Spleen (tissue), 11 donors: ENCODE results near the gene DQX1. TPM values are rescaled to one million over a fixed set of nuclear protein-coding genes. Genes with fewer than 3 reads are reported as not detected.
"Not testable (repeated sequence)": the region's sequence is repeated elsewhere in the genome, so short reads cannot be mapped to it uniquely, and the experiment has no call there.

Experiments used
- DNase-seq: peaks from one replicate; pipeline ENCODE4 v3.0.0-alpha.2; 2020
- H3K27ac ChIP-seq, 8 donors: fragments of 200-600 bp; sonication (generic) in 7 of 8; 1 replicate in 4 of 8; 2 replicates in 4 of 8; pipeline versions ENCODE4 v1.5.0 to v1.8.0; 2016 to 2021; ENCODE audit warnings: inconsistent platforms in 4 of 8, mild to moderate bottlenecking in 4 of 8, moderate library complexity in 1 of 8
- H3K27me3 ChIP-seq, 7 donors: fragments of 200-600 bp; sonication (generic) in 6 of 7; replicated peaks in 1 of 7; 1 replicate in 4 of 7; 2 replicates in 3 of 7; pipeline versions ENCODE4 v1.5.0 to v1.8.0; 2016 to 2021; ENCODE audit warnings: inconsistent platforms in 3 of 7, mild to moderate bottlenecking in 1 of 7
- H3K36me3 ChIP-seq, 6 donors: fragments of 200-600 bp; sonication (generic) in 5 of 6; 1 replicate in 4 of 6; 2 replicates in 2 of 6; pipeline versions ENCODE4 v1.5.0 to v1.8.0; 2016 to 2021; ENCODE audit warnings: inconsistent platforms in 2 of 6
- H3K4me1 ChIP-seq, 6 donors: fragments of 200-600 bp; sonication (generic) in 5 of 6; 1 replicate in 3 of 6; 2 replicates in 3 of 6; pipeline versions ENCODE4 v1.5.0 to v1.8.0; 2016 to 2021; ENCODE audit warnings: inconsistent platforms in 3 of 6
- H3K4me3 ChIP-seq, 8 donors: fragments of 200-600 bp; sonication (generic) in 7 of 8; 1 replicate in 4 of 8; 2 replicates in 4 of 8; pipeline versions ENCODE4 v1.5.0 to v1.8.0; 2016 to 2021; ENCODE audit warnings: inconsistent platforms in 4 of 8, mild to moderate bottlenecking in 4 of 8, moderate library complexity in 2 of 8
- H3K9me3 ChIP-seq, 8 donors: fragments of 200-600 bp; sonication (generic) in 7 of 8; 1 replicate in 4 of 8; 2 replicates in 4 of 8; pipeline versions ENCODE4 v1.5.0 to v1.8.0; 2016 to 2021; ENCODE audit warnings: inconsistent platforms in 4 of 8
- POLR2A ChIP-seq, 3 donors: fragments of 450-650 bp; IDR thresholded peaks; one replicate each; pipeline ENCODE4 v1.5.1; 2017; ENCODE audit warnings: antibody characterized with exemption in 3 of 3, mild to moderate bottlenecking in 1 of 3
- POLR2AphosphoS5 ChIP-seq, 3 donors: sonication (generic); formaldehyde crosslinking; IDR thresholded peaks; one replicate each; pipeline ENCODE4 v1.5.1; 2017; ENCODE audit warnings: antibody characterized with exemption in 3 of 3
- WGBS, 5 donors: extraction: QIAGEN DNeasy Blood & Tissue Kit in 3 of 5; methylation state at CpG; one replicate each; pipeline versions ENCODE4 v1.1.5 to v1.1.7; 2013 to 2018; 5-methylcytosine and 5-hydroxymethylcytosine counted together
- intact Hi-C: fragments of 100-400 bp; cut with DNase I; formaldehyde crosslinking; loops from one replicate; pipeline ENCODE4 v1.15.0; 2023; ENCODE audit warnings: low total_unique reads
- polyA plus RNA-seq, 3 donors: library from polyadenylated mRNA; stranded (reverse); fragments of 200-250 nt; gene quantifications; one replicate each; pipeline ENCODE4 v1.2.1, GENCODE V29; 2013
- total RNA-seq, 7 donors: library from RNA; depleted of rRNA in 3 of 7; stranded (reverse); fragments of >200 nt in 3 of 7; fragmentation: NEBNext Ultra II Directional in 4 of 7; extraction: Animal tissue kit (Norgen Biotek cat#: 25700) in 4 of 7; gene quantifications; one replicate each; pipeline versions ENCODE4 v1.1.0 to v1.2.1, GENCODE V29; 2016 to 2021
- TF ChIP-seq, protein P1 (sequence below), 11 experiments: fragments of 200-600 bp in 7 of 11; fragments of 450-650 bp in 4 of 11; sonication (generic) in 4 of 11; IDR thresholded peaks in 8 of 11; conservative IDR thresholded peaks in 3 of 11; 1 replicate in 7 of 11; 2 replicates in 4 of 11; pipeline versions ENCODE4 v1.4.0 to v1.8.0; 2016 to 2021; ENCODE audit warnings: antibody characterized with exemption in 11 of 11, inconsistent platforms in 4 of 11, mild to moderate bottlenecking in 1 of 11
- donor health status: healthy with polysubstance abuse.
- donor health status: DM: no; HTN: no; CAD: no; lungs with moderate emphysema.
- donor health status: DM: no; HTN: no; CAD: no.
- donor health status: Bipolar disorder and iron deficiency.
- donor health status: healthy.
- donor health status: DM: no; HTN: no; CAD: no.
- donor health status: DM: yes; HTN: yes; CAD: no.

DQX1 gene
- total and polyA plus RNA-seq, 10 donors: 0.09 to 0.52 (median 0.31) TPM; not detected in 2

DNA sequence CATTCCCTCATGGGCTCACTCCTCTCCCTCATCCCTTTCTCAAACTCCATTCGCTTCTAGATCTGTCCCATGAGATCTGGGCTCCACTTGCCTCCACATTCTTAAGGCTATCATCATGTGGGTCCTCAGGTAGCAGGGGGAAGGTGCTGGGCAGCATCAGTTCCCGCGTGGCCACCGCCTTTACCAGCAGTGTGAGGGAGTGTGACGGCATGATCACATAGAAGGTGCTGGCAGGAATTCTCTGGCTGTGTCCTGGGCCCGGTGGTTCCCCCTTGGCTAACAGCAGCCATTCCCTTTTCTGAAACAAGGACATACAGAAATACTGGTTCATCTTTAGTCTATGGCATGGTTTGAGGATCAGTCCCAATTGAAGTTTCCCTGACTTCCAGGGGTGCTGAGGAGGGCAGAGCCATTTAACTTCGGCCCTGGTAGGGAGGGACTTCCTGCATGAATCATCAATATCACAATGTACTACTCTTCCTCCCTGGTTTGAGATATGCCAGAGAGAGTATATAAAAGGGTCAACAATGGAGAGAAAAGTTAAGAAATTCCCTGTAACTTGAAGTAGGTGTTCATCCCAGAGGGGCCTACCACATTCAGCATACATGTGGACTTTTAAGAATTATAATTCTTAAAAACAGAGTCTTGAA lies 36.2 kb upstream of the DQX1 start:
- 76 to 88% (median 85%) methylated on average over 7 of the region's 7 CpGs for WGBS, 5 donors
- intact Hi-C loops: no loop called here
- Histone ChIP-seq H3K27me3 (no peaks in the 10 kb centered on the region), H3K4me3 (no peak overlapping the region), H3K9me3 (no peaks in the 10 kb centered on the region), H3K27ac (peak overlapping the region in 1 of 8 donors; percentile 12), H3K4me1 (peaks cover 0 to 26% (median under 1%) of the 10 kb centered on the region in 6 donors), H3K36me3 (peaks cover 0 to 9% (median 0%) of the 10 kb centered on the region in 6 donors)
- no peak for TF ChIP-seq POLR2AphosphoS5 (IDR thresholded peaks at IDR 0.05)
- TF ChIP-seq, protein P1, sequence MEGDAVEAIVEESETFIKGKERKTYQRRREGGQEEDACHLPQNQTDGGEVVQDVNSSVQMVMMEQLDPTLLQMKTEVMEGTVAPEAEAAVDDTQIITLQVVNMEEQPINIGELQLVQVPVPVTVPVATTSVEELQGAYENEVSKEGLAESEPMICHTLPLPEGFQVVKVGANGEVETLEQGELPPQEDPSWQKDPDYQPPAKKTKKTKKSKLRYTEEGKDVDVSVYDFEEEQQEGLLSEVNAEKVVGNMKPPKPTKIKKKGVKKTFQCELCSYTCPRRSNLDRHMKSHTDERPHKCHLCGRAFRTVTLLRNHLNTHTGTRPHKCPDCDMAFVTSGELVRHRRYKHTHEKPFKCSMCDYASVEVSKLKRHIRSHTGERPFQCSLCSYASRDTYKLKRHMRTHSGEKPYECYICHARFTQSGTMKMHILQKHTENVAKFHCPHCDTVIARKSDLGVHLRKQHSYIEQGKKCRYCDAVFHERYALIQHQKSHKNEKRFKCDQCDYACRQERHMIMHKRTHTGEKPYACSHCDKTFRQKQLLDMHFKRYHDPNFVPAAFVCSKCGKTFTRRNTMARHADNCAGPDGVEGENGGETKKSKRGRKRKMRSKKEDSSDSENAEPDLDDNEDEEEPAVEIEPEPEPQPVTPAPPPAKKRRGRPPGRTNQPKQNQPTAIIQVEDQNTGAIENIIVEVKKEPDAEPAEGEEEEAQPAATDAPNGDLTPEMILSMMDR (IDR thresholded peaks at IDR 0.05 in 8 of 11, conservative IDR thresholded peaks at IDR 0.05 in 3 of 11): no peak
- no peak for TF ChIP-seq POLR2A (IDR thresholded peaks at IDR 0.05)
- no peak for DNase-seq

DNA sequence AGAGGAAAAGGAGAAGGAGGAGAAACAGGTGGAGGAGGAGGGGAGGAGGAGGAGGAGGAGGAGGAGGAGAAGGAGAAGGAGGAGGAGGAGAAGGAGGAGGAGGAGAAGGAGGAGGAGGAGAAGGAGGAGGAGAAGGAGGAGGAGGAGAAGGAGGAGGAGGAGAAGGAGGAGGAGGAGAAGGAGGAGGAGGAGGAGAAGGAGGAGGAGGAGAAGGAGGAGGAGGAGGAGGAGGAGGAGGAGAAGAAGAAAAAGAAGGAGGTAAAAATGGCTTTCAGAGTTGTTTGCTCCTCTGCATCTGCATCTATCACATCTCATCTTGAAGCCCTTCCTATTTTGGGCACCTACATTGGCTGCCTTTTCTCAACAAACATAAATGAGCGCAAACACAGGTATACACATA lies 35.0 kb upstream of the DQX1 start:
- DNase-seq, intact Hi-C loops, H3K4me3 ChIP-seq, H3K9me3 ChIP-seq, H3K27ac ChIP-seq, H3K27me3 ChIP-seq: not testable (repeated sequence)
- 95 to 100% (median 96%) methylated on average over 1 of the region's 1 CpG for WGBS, 5 donors
- peaks cover 0 to 39% (median 9%) of the 10 kb centered on the region in 6 donors for H3K4me1 ChIP-seq
- H3K36me3 ChIP-seq: peaks cover 0 to 22% (median 9%) of the 10 kb centered on the region in 6 donors

DNA sequence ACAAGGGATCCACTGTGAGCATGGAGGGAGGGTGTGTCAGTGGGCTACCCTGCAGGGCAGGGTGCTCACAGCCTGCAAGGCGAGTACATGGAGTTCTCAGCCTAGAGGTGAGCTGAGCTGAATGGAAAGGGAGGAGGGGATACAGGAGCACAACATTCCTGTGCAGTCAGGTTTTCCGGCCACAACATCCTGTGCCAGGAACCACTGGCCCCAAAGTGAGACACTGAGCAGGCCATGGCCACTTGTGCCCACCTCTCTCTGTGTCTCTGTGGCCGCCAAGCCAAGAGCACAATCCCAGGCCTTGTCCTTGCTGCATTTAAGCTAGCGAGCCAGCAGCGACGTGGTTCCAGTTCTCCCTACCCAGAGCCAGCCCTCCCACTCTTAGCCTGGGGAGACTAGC lies 34.6 kb upstream of the DQX1 start:
- Histone ChIP-seq H3K9me3 (no peaks in the 10 kb centered on the region), H3K36me3 (peaks cover 0 to 25% (median 9%) of the 10 kb centered on the region in 6 donors), H3K27ac (no peak overlapping the region), H3K27me3 (no peaks in the 10 kb centered on the region), H3K4me3 (no peak overlapping the region), H3K4me1 (peaks cover 3 to 43% (median 13%) of the 10 kb centered on the region in 6 donors)
- WGBS, 5 donors: 61 to 78% (median 63%) methylated on average over 6 of the region's 6 CpGs
- intact Hi-C loops: no loop called here
- no peak for DNase-seq
- peak in 1 of 3 donors; percentile 32 for TF ChIP-seq POLR2AphosphoS5 (IDR thresholded peaks at IDR 0.05)
- TF ChIP-seq, protein P1 (IDR thresholded peaks at IDR 0.05 in 8 of 11, conservative IDR thresholded peaks at IDR 0.05 in 3 of 11): no peak
- no peak for TF ChIP-seq POLR2A (IDR thresholded peaks at IDR 0.05)

DNA sequence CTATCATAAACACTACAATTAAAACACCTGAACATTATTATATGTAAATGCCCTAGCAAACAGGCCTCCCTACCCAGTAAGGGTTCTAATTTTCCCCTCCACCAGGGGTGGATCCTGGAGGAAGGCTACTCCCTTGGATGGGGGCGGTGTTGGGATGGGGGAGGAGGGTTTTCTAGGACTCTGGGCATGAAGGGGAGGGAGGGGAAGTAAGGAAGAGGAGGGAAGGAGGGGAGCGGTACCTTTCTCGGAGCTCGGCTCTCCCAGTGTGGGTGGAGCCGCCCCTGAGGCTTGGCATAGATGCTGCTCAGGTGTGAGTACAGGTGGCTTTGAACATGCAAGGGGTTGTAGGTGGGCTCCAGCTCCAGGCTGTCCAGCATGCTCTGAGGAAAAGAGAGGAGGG lies 33.9 kb upstream of the DQX1 start:
- Histone ChIP-seq H3K27me3 (no peaks in the 10 kb centered on the region), H3K9me3 (no peaks in the 10 kb centered on the region), H3K4me3 (no peak overlapping the region), H3K4me1 (peaks cover 7 to 49% (median 19%) of the 10 kb centered on the region in 6 donors), H3K36me3 (peaks cover 0 to 25% (median 9%) of the 10 kb centered on the region in 6 donors), H3K27ac (no peak overlapping the region)
- DNase-seq: no peak
- TF ChIP-seq POLR2A (IDR thresholded peaks at IDR 0.05): no peak
- no peak for TF ChIP-seq POLR2AphosphoS5 (IDR thresholded peaks at IDR 0.05)
- TF ChIP-seq, protein P1 (IDR thresholded peaks at IDR 0.05 in 8 of 11, conservative IDR thresholded peaks at IDR 0.05 in 3 of 11): no peak
- 59 to 76% (median 66%) methylated on average over 5 of the region's 5 CpGs for WGBS, 5 donors
- intact Hi-C loops: no loop called here
